GM18517 (cell line): ENCODE results near the gene ZC3H7A.

Experiments used
- ATAC-seq: cut with Tn5 transposase; IDR thresholded peaks from one replicate; pipeline ENCODE4 v1.9.1; 2021; ENCODE audit warnings: mild to moderate bottlenecking, moderate library complexity; ENCODE audit not compliant: unreplicated experiment

The ZC3H7A gene

DNA sequence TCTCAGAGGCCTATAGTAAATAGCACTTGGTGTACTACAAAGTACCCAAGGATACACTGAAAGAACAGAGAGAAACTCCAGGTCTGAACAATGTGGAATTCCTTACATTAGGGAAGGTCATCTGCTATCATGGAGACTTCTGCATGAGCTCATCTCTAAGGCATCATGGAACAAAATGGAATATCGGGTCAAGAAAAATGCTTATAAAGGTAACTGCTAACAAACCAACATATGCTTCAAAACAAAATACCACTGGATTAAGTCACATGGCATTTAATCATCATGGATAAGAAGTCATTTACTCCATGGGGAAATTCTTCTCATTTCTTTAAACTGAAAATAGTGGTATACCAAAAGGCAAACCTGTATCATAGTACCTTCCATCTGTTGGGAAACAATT lies 88.6 kb downstream of the ZC3H7A start:
- ATAC-seq: no peak

DNA sequence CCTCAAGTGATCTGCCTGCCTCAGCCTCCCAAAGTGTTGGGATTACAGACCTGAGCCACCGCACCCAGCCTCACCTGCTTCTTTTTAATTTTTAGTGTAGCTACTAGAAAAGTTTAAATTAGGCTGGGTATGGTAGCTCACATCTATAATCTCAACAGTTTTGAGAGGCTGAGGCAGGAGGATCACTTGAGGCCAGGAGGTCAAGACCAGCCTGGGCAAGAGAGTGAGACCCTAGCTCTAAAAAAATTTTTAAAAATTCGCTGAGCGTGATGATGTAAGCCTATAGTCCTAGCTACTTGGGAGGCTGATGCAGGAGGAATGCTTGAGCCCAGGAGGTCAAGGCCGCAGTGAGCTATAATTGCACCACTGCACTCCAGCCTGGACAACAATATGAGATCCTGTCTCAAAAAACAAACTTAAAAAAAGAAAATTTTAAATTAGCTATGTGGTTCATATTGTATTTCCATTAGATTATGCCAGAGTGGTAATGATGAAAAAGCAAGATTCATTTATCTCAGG lies 89.3 kb downstream of the ZC3H7A start:
- no peak for ATAC-seq

DNA sequence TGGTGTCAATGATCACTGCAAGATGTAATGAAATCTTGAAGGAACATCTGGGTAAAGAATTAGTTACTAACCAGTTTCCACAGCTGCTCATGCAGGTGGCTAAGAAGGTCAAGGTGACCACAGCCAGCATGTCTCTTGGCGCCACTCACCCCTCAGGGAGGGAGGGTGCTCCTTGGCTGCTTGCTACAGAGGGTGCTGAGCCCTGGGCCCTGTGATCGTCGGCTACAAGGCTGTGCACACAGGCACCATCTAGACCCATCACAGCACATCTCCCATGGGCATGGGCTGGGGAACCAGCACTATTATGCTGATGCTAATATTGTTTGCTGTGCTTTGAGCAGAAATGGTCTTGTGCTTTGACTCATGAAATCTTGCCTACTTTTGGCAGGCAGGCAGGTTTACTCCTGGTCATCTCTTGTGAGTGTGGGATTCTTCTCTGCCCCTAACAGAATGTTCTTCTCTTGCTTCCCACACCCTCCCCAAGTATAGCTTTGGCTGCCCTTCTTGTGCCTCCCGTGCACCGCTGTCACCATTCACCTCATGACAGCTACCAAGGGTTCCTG lies 90.8 kb downstream of the ZC3H7A start:
- ATAC-seq: peak; percentile 51

DNA sequence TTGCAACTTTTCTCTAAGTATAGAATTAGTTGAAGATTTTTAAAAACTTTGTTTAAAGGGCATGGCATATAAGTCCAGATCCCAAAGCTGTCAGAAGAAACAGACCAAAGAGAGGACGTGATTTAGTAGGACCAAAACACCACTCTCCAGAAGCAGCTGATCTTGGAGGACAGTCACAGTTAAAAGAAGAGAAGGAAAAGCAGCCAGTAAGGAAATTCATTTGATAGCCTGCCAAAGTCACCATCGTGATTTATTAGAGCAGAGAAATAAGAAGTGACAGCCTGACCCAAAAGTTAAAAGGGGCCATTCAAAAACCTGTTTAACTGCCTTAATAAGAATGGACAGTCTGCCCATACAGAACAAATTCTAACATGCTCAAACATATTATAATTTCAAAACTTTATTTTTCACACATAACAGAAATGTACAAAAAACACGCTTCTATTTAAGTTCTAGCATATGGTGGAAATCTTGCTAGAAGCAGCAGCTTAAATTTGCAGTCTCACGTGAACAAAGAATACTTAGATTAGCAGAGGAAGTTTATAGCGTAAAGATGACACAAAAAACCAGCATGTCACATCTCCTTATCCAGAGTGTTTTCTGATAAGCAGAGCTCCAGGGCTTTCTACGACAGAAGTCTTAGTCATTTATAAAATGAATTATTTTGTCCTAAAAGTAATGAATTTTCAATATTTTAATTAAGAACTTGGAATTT lies 91.6 kb downstream of the ZC3H7A start:
- no peak for ATAC-seq
